H9 (cell line): ENCODE results near the gene ATG2B. TPM values are rescaled to one million over a fixed set of nuclear protein-coding genes. Genes with fewer than 3 reads are reported as not detected.

ENCODE experiments used
- DNase-seq: peaks from one replicate; pipeline ENCODE4 v3.0.0-alpha.2; 2017
- H2AFZ ChIP-seq: one replicate; pipeline ENCODE4 v1.6.1; 2013; ENCODE audit warnings: mild to moderate bottlenecking, low read length, control low read depth, moderate library complexity
- H2AK5ac ChIP-seq: 2 replicates; pipeline ENCODE4 v1.6.1; 2013; ENCODE audit warnings: low read length, control low read depth, mixed read lengths; ENCODE audit not compliant: insufficient read length
- H2BK120ac ChIP-seq: one replicate; pipeline ENCODE4 v1.6.1; 2013; ENCODE audit warnings: low read depth, mild to moderate bottlenecking, low read length, control low read depth, inconsistent platforms; ENCODE audit not compliant: poor library complexity, severe bottlenecking
- H2BK12ac ChIP-seq: 2 replicates; pipeline ENCODE4 v1.6.1; 2013; ENCODE audit warnings: low read length, control low read depth, mixed read lengths, low read depth; ENCODE audit not compliant: insufficient read length
- H2BK15ac ChIP-seq: 2 replicates; pipeline ENCODE4 v1.6.1; 2013; ENCODE audit warnings: low read depth, low read length, control low read depth
- H2BK20ac ChIP-seq: one replicate; pipeline ENCODE4 v1.6.1; 2013; ENCODE audit warnings: low read depth, mild to moderate bottlenecking, low read length, control low read depth, inconsistent platforms; ENCODE audit not compliant: poor library complexity, severe bottlenecking
- H2BK5ac ChIP-seq: 2 replicates; pipeline ENCODE4 v1.6.1; 2013; ENCODE audit warnings: low read length, control low read depth, mixed read lengths; ENCODE audit not compliant: insufficient read length
- H3K14ac ChIP-seq: 2 replicates; pipeline ENCODE4 v1.6.1; 2013; ENCODE audit warnings: low read length, control low read depth; ENCODE audit not compliant: insufficient read depth
- H3K18ac ChIP-seq: 2 replicates; pipeline ENCODE4 v1.6.1; 2013; ENCODE audit warnings: low read depth, mild to moderate bottlenecking, mixed read lengths, low read length, control low read depth; ENCODE audit not compliant: insufficient read length
- H3K23ac ChIP-seq: 2 replicates; pipeline ENCODE4 v1.6.1; 2013; ENCODE audit warnings: low read length, control low read depth, mixed read lengths, low read depth; ENCODE audit not compliant: insufficient read length
- H3K23me2 ChIP-seq: 2 replicates; pipeline ENCODE4 v1.6.1; 2013; ENCODE audit warnings: low read depth, mild to moderate bottlenecking, mixed read lengths, low read length, control low read depth; ENCODE audit not compliant: insufficient read length, poor library complexity, severe bottlenecking
- H3K27ac ChIP-seq: 2 replicates; pipeline ENCODE4 v1.5.1; 2013; ENCODE audit warnings: low read length, control low read depth, mixed read lengths, low read depth; ENCODE audit not compliant: insufficient read length
- H3K27me3 ChIP-seq: 2 replicates; pipeline ENCODE4 v1.6.1; 2013; ENCODE audit warnings: low read length, control low read depth, inconsistent platforms; ENCODE audit not compliant: insufficient read depth
- H3K4ac ChIP-seq: 2 replicates; pipeline ENCODE4 v1.6.1; 2013; ENCODE audit warnings: low read depth, mild to moderate bottlenecking, control low read depth, inconsistent platforms, low read length, moderate library complexity
- H3K4me1 ChIP-seq: 2 replicates; pipeline ENCODE4 v1.6.1; 2013; ENCODE audit warnings: low read length, control low read depth, inconsistent platforms; ENCODE audit not compliant: insufficient read depth
- H3K4me2 ChIP-seq: 2 replicates; pipeline ENCODE4 v1.6.1; 2013; ENCODE audit warnings: low read length, control low read depth, mixed read lengths; ENCODE audit not compliant: insufficient read length, insufficient read depth
- H3K56ac ChIP-seq: 2 replicates; pipeline ENCODE4 v1.6.1; 2013; ENCODE audit warnings: low read depth, mild to moderate bottlenecking, mixed read lengths, low read length, control low read depth; ENCODE audit not compliant: insufficient read length
- H3K79me1 ChIP-seq: 2 replicates; pipeline ENCODE4 v1.6.1; 2013; ENCODE audit warnings: low read depth, mild to moderate bottlenecking, moderate library complexity, low read length, control low read depth, inconsistent platforms; ENCODE audit not compliant: insufficient read depth, poor library complexity, severe bottlenecking
- H3K79me2 ChIP-seq: 2 replicates; pipeline ENCODE4 v1.6.1; 2013; ENCODE audit warnings: low read length, control low read depth, inconsistent platforms; ENCODE audit not compliant: insufficient read depth
- H3K9ac ChIP-seq: 2 replicates; pipeline ENCODE4 v1.6.1; 2013; ENCODE audit warnings: low read length, control low read depth, mixed read lengths; ENCODE audit not compliant: insufficient read length; ENCODE audit errors: extremely low read depth
- H3K9me3 ChIP-seq: one replicate; pipeline ENCODE4 v1.6.1; 2013; ENCODE audit warnings: low read depth, low read length, inconsistent platforms; ENCODE audit not compliant: control insufficient read depth
- H3T11ph ChIP-seq: one replicate; pipeline ENCODE4 v1.6.1; 2013; ENCODE audit warnings: mild to moderate bottlenecking, low read length, control low read depth, inconsistent platforms
- H4K20me1 ChIP-seq: one replicate; pipeline ENCODE4 v1.6.1; 2013; ENCODE audit not compliant: control insufficient read depth, insufficient read length, insufficient read depth
- H4K5ac ChIP-seq: 2 replicates; pipeline ENCODE4 v1.6.1; 2013; ENCODE audit warnings: low read depth, mild to moderate bottlenecking, mixed read lengths, low read length, control low read depth; ENCODE audit not compliant: insufficient read length
- H4K8ac ChIP-seq: replicated peaks from 2 replicates; pipeline ENCODE4 v1.6.1; 2013; ENCODE audit warnings: low read length, control low read depth, mixed read lengths, low read depth; ENCODE audit not compliant: insufficient read length
- H4K91ac ChIP-seq: 2 replicates; pipeline ENCODE4 v1.6.1; 2013; ENCODE audit warnings: low read depth, mild to moderate bottlenecking, moderate library complexity, mixed read lengths, low read length, control low read depth; ENCODE audit not compliant: insufficient read length
- H3K27ac Mint-ChIP-seq, 3 experiments: 2 replicates in 2 of 3; 3 replicates in 1 of 3; pipeline ENCODE4 v1.8.0; 2020 to 2021; ENCODE audit warnings: mixed read lengths in 3 of 3, mild to moderate bottlenecking in 1 of 3, moderate library complexity in 1 of 3
- H3K27me3 Mint-ChIP-seq: 2 replicates; pipeline ENCODE4 v1.8.0; 2021; ENCODE audit warnings: low read depth, mild to moderate bottlenecking, moderate library complexity, mixed read lengths
- H3K36me3 Mint-ChIP-seq, 3 experiments: 2 replicates in 2 of 3; 3 replicates in 1 of 3; pipeline ENCODE4 v1.8.0; 2020 to 2021; ENCODE audit warnings: low read depth in 3 of 3, mixed read lengths in 3 of 3; ENCODE audit not compliant: insufficient read depth in 1 of 3
- H3K4me1 Mint-ChIP-seq, 2 experiments: 2 replicates each; pipeline ENCODE4 v1.8.0; 2020; ENCODE audit warnings: mixed read lengths in 2 of 2
- H3K4me3 Mint-ChIP-seq, 2 experiments: 2 replicates in 1 of 2; 3 replicates in 1 of 2; pipeline ENCODE4 v1.8.0; 2020 to 2021; ENCODE audit warnings: mild to moderate bottlenecking in 2 of 2, mixed read lengths in 2 of 2, moderate library complexity in 1 of 2
- H3K9me3 Mint-ChIP-seq, 2 experiments: 2 replicates in 1 of 2; 3 replicates in 1 of 2; pipeline ENCODE4 v1.8.0; 2020; ENCODE audit warnings: mild to moderate bottlenecking in 2 of 2, mixed read lengths in 2 of 2, moderate library complexity in 1 of 2
- CTCF ChIP-seq: fragments of 200-600 bp; sonication (generic); conservative IDR thresholded peaks from 3 replicates; pipeline ENCODE4 v1.8.0; 2021; ENCODE audit warnings: antibody characterized with exemption, mild to moderate bottlenecking
- WGBS: extraction: QIAGEN DNeasy Blood & Tissue Kit; methylation state at CpG from one replicate; pipeline ENCODE4 v1.1.7; 2013; ENCODE audit warnings: missing lambda C conversion rate, low lambda C conversion rate, mixed read lengths; ENCODE audit not compliant: insufficient read length; ENCODE audit errors: extremely low coverage; 5-methylcytosine and 5-hydroxymethylcytosine counted together
- total RNA-seq: library from RNA; stranded (reverse); gene quantifications from 2 replicates; pipeline ENCODE4 v1.2.1, GENCODE V29; 2021

Gene ATG2B
- total RNA-seq, 1 experiment from 2014 or later: 12.6 TPM

GRCh38 chr14:96267336-96267735 lies 95.8 kb downstream of the ATG2B start:
- H3K23me2 ChIP-seq: no peaks in the 10 kb centered on the region
- no peaks in the 10 kb centered on the region for H3K27me3 ChIP-seq
- H2BK15ac ChIP-seq: no peak overlapping the region
- Mint-ChIP-seq H3K27me3 (peaks cover 2% of the 10 kb centered on the region; the same call in 1 of the 2 replicates), H3K27ac (no peak overlapping the region), H3K4me1 (no peaks in the 10 kb centered on the region), H3K9me3 (peaks cover 7 to 12% of the 10 kb centered on the region in 2 experiments; a peak in 3 of 5 replicates), H3K36me3 (peaks cover 0 to 6% (median 4%) of the 10 kb centered on the region in 3 experiments; a peak in 3 of 7 replicates), H3K4me3 (no peak overlapping the region)
- no peak overlapping the region for H3K56ac ChIP-seq
- no peak overlapping the region for H3K4me2 ChIP-seq
- WGBS: no CpG with 5 or more reads among the region's 3 CpGs
- no peaks in the 10 kb centered on the region for H3K4me1 ChIP-seq
- no peak overlapping the region for H4K5ac ChIP-seq
- H2BK12ac ChIP-seq: no peak overlapping the region
- H3K23ac ChIP-seq: no peak overlapping the region
- no peak overlapping the region for H2BK5ac ChIP-seq
- no peaks in the 10 kb centered on the region for H3K9me3 ChIP-seq
- no peak overlapping the region for H4K8ac ChIP-seq
- no peak overlapping the region for H3K14ac ChIP-seq
- DNase-seq: peak; percentile 16
- H3K18ac ChIP-seq: no peak overlapping the region
- H2BK120ac ChIP-seq: no peak overlapping the region
- no peak overlapping the region for H2AK5ac ChIP-seq
- no peak overlapping the region for H2BK20ac ChIP-seq
- H3K79me1 ChIP-seq: no peaks in the 10 kb centered on the region
- H3T11ph ChIP-seq: no peak overlapping the region
- no peak overlapping the region for H3K4ac ChIP-seq
- no peaks in the 10 kb centered on the region for H4K20me1 ChIP-seq
- H2AFZ ChIP-seq: no peak overlapping the region
- no peak overlapping the region for H3K27ac ChIP-seq
- no peak overlapping the region for H3K9ac ChIP-seq
- no peaks in the 10 kb centered on the region for H3K79me2 ChIP-seq
- no peak for TF ChIP-seq CTCF
- H4K91ac ChIP-seq: no peak overlapping the region
